Measurements from ENCODE around the gene KRAS.

- no peak for TF ChIP-seq POLR2A (IDR thresholded peaks at IDR 0.05; ENCODE audit: low read depth, low read length)
- TF ChIP-seq TAF1 (IDR thresholded peaks at IDR 0.05; ENCODE audit: borderline replicate concordance, low read depth, low read length), result no peak
Observed at GRCh38 chr12:25182765-25183164, 68.0 kb downstream of the KRAS start.

Measured in GM12892 (cell line).